GM13976 (cell line): ENCODE measurements around the gene SUPT6H.

ENCODE experiments used
- DNase-seq: peaks from one replicate; pipeline ENCODE4 v3.0.0; 2012; ENCODE audit warnings: low spot score
- in situ Hi-C: fragments of 300-500 bp; cut with MboI; formaldehyde crosslinking; loops from one replicate; pipeline ENCODE4 v1.12.0; 2022; ENCODE audit warnings: low sequenced_read_pairs, mixed read lengths, inconsistent platforms; ENCODE audit not compliant: unreplicated experiment
- TF ChIP-seq, protein P1 (sequence below): IDR thresholded peaks from 2 replicates; pipeline ENCODE4 v1.5.1; 2012; ENCODE audit warnings: borderline replicate concordance, mild to moderate bottlenecking; ENCODE audit not compliant: insufficient read depth; ENCODE audit errors: extremely low read depth, missing control alignments, control extremely low read depth

The SUPT6H gene

GRCh38 chr17:28704219-28704858, 42.3 kb downstream of the SUPT6H start:
- in situ Hi-C loops: no loop called here
- TF ChIP-seq, protein P1, sequence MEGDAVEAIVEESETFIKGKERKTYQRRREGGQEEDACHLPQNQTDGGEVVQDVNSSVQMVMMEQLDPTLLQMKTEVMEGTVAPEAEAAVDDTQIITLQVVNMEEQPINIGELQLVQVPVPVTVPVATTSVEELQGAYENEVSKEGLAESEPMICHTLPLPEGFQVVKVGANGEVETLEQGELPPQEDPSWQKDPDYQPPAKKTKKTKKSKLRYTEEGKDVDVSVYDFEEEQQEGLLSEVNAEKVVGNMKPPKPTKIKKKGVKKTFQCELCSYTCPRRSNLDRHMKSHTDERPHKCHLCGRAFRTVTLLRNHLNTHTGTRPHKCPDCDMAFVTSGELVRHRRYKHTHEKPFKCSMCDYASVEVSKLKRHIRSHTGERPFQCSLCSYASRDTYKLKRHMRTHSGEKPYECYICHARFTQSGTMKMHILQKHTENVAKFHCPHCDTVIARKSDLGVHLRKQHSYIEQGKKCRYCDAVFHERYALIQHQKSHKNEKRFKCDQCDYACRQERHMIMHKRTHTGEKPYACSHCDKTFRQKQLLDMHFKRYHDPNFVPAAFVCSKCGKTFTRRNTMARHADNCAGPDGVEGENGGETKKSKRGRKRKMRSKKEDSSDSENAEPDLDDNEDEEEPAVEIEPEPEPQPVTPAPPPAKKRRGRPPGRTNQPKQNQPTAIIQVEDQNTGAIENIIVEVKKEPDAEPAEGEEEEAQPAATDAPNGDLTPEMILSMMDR: no peak
- DNase-seq: no peak

GRCh38 chr17:28705074-28705659, 43.2 kb downstream of the SUPT6H start:
- TF ChIP-seq, protein P1: no peak
- in situ Hi-C loops: no loop called here
- DNase-seq: no peak

GRCh38 chr17:28705728-28706334, 43.8 kb downstream of the SUPT6H start:
- in situ Hi-C loops: no loop called here
- TF ChIP-seq, protein P1: no peak
- DNase-seq: no peak

DNA sequence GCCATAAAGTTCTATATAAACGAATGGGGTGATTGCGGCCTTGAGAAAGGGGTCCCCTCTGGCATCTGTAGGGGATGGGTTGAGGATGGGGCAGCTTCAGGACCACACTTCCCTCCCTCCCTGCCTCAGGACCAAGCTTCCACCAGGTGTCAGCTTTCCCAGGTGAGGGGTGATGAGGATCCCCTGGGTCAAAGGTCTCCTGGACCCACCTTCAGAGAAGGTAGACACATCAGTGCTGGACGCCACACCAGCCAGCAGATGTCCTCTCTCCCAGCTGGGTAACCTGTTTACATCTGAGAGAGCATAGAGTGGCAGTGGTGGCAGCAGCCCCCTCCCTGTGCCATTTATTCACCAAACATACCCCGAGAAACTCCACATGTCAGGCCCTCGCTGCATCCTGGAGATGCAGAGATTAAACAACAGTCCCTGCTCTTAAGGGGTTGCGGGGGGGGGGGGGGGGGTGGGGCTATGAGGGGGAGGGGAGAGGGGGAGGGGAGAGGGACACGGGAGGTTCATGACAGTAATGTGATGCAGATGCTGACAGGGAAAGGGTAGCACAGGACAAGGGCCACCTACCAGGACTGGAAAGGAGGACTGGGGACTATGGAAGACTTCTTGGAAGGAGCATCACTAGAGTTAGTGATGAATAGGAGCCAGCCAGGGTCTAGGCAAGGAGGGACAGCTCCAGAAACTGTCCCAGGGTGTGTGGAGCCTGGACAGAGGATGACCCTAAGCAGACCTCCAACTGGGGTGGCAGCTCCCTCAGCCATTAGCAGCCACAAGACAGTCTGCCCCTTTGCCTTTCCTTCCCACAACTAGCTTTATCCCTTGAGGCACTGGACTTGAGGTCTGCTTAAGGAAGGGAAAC, 44.7 kb downstream of the SUPT6H start:
- in situ Hi-C loops: no loop called here
- TF ChIP-seq, protein P1: no peak
- DNase-seq: no peak

DNA sequence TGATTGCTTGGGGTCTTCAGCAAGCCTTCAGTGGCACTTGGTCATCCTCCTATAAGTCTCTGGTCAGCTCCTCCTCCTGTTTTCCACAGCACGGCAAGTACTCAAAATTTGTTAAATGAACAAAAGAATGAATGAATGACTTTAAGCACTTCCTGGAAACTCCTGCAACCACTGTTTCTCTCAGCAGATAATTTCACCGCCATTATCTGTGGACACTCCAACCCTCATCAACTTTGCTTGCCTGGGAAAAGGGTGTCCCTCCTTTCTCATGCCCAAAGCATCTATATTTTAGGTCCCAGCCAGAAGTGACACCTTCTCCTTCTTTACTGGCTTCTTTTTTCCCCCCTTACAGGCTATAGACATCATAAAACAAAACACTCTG, 45.3 kb downstream of the SUPT6H start:
- in situ Hi-C loops: no loop called here
- DNase-seq: no peak
- TF ChIP-seq, protein P1: no peak
